Measurements from ENCODE around the gene CDKN2AIPNL.

GRCh38 chr5:134396274-134396673 lies 15.4 kb downstream of the CDKN2AIPNL start:
- no peak for TF ChIP-seq POLR2A (IDR thresholded peaks at IDR 0.05; ENCODE audit: low read depth, low read length)
- TF ChIP-seq, protein P1, sequence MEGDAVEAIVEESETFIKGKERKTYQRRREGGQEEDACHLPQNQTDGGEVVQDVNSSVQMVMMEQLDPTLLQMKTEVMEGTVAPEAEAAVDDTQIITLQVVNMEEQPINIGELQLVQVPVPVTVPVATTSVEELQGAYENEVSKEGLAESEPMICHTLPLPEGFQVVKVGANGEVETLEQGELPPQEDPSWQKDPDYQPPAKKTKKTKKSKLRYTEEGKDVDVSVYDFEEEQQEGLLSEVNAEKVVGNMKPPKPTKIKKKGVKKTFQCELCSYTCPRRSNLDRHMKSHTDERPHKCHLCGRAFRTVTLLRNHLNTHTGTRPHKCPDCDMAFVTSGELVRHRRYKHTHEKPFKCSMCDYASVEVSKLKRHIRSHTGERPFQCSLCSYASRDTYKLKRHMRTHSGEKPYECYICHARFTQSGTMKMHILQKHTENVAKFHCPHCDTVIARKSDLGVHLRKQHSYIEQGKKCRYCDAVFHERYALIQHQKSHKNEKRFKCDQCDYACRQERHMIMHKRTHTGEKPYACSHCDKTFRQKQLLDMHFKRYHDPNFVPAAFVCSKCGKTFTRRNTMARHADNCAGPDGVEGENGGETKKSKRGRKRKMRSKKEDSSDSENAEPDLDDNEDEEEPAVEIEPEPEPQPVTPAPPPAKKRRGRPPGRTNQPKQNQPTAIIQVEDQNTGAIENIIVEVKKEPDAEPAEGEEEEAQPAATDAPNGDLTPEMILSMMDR (conservative IDR thresholded peaks at IDR 0.05; ENCODE audit: low read depth, low read length) = no peak
- TF ChIP-seq USF2 (IDR thresholded peaks at IDR 0.05; ENCODE audit: low read depth, low read length) = no peak
- no peak for TF ChIP-seq SMC3 (IDR thresholded peaks at IDR 0.05; ENCODE audit: low read depth, low read length)
- TF ChIP-seq MAFK (IDR thresholded peaks at IDR 0.05; ENCODE audit: low read depth, low read length) = no peak
- no peak for TF ChIP-seq RAD21 (IDR thresholded peaks at IDR 0.05; ENCODE audit: low read length)
- TF ChIP-seq CEBPB (IDR thresholded peaks at IDR 0.05; ENCODE audit: low read depth, low read length) = no peak
- no peak for TF ChIP-seq ELK1 (IDR thresholded peaks at IDR 0.05; ENCODE audit: borderline replicate concordance, low read depth, low read length)
- no peak for TF ChIP-seq RFX5 (IDR thresholded peaks at IDR 0.05; ENCODE audit: low read depth, low read length)
- no peak for TF ChIP-seq MAZ (IDR thresholded peaks at IDR 0.05; ENCODE audit: borderline replicate concordance, low read depth, low read length)
- no peak for TF ChIP-seq RCOR1 (IDR thresholded peaks at IDR 0.05; ENCODE audit: insufficient replicate concordance, low read length)
- TF ChIP-seq FOS (IDR thresholded peaks at IDR 0.05; ENCODE audit: low read depth, low read length) = no peak
- TF ChIP-seq CHD1 (IDR thresholded peaks at IDR 0.05; ENCODE audit: low read depth, low read length) = no peak
- no peak for TF ChIP-seq MXI1 (IDR thresholded peaks at IDR 0.05; ENCODE audit: borderline replicate concordance, low read depth, low read length)
